ENCODE measurements around the gene BCAP31. TPM values are rescaled to one million over a fixed set of nuclear protein-coding genes. Genes with fewer than 3 reads are reported as not detected.

Gene BCAP31
- total RNA-seq, 1 experiment from 2014 or later, result 138 TPM

GRCh38 chrX:153736071-153736820, 12.1 kb upstream of the BCAP31 start:
- H3K56ac ChIP-seq (ENCODE audit: insufficient read length, low read depth, low read length), result no peak overlapping the region

More at GRCh38 chrX:153736071-153736820, 12.1 kb upstream of the BCAP31 start:
- H4K5ac ChIP-seq (ENCODE audit: insufficient read length, low read depth, low read length), result no peak overlapping the region
- H2BK120ac ChIP-seq (ENCODE audit: low read depth, low read length, poor library complexity, severe bottlenecking), result no peak overlapping the region
- no peak overlapping the region for H4K91ac ChIP-seq (ENCODE audit: insufficient read length, low read depth, low read length)
- DNase-seq, result no peak
- H2BK5ac ChIP-seq (ENCODE audit: insufficient read length, low read length), result no peak overlapping the region
- H3K27me3 Mint-ChIP-seq (ENCODE audit: low read depth), result no peaks in the 10 kb centered on the region; the same call in 1 of the 2 replicates
- H3K9ac ChIP-seq (ENCODE audit: extremely low read depth, insufficient read length, low read length), result no peak overlapping the region
- TF ChIP-seq, protein P1, sequence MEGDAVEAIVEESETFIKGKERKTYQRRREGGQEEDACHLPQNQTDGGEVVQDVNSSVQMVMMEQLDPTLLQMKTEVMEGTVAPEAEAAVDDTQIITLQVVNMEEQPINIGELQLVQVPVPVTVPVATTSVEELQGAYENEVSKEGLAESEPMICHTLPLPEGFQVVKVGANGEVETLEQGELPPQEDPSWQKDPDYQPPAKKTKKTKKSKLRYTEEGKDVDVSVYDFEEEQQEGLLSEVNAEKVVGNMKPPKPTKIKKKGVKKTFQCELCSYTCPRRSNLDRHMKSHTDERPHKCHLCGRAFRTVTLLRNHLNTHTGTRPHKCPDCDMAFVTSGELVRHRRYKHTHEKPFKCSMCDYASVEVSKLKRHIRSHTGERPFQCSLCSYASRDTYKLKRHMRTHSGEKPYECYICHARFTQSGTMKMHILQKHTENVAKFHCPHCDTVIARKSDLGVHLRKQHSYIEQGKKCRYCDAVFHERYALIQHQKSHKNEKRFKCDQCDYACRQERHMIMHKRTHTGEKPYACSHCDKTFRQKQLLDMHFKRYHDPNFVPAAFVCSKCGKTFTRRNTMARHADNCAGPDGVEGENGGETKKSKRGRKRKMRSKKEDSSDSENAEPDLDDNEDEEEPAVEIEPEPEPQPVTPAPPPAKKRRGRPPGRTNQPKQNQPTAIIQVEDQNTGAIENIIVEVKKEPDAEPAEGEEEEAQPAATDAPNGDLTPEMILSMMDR (conservative IDR thresholded peaks at IDR 0.05), result no peak
- H2AK5ac ChIP-seq (ENCODE audit: insufficient read length, low read length), result no peak overlapping the region
- no peak overlapping the region for H3K23ac ChIP-seq (ENCODE audit: insufficient read length, low read depth, low read length)
- no peak overlapping the region for H2BK15ac ChIP-seq (ENCODE audit: low read depth, low read length)
- no peak overlapping the region for H3K4me3 Mint-ChIP-seq
- H4K8ac ChIP-seq (replicated peaks; ENCODE audit: insufficient read length, low read depth, low read length), result no peak overlapping the region
- WGBS (ENCODE audit: extremely low coverage, insufficient read length, low lambda C conversion rate), result no CpG with 5 or more reads among the region's 30 CpGs
- H3K27ac Mint-ChIP-seq, result no peak overlapping the region; a peak in 1 of 7 replicates
- no peaks in the 10 kb centered on the region for H3K23me2 ChIP-seq (ENCODE audit: insufficient read length, low read depth, low read length, poor library complexity, severe bottlenecking)
- H3K14ac ChIP-seq (ENCODE audit: insufficient read depth, low read length), result no peak overlapping the region
- no peak overlapping the region for H2AFZ ChIP-seq (ENCODE audit: low read length)
- H3K4me1 Mint-ChIP-seq, result peaks cover 7 to 8% of the 10 kb centered on the region in 2 experiments
- H3T11ph ChIP-seq (ENCODE audit: low read length), result no peak overlapping the region
- H2BK20ac ChIP-seq (ENCODE audit: low read depth, low read length, poor library complexity, severe bottlenecking), result no peak overlapping the region
- no peaks in the 10 kb centered on the region for H3K27me3 ChIP-seq (ENCODE audit: insufficient read depth, low read length)
- peaks cover 78 to 85% of the 10 kb centered on the region in 2 experiments for H3K9me3 Mint-ChIP-seq
- no peaks in the 10 kb centered on the region for H4K20me1 ChIP-seq (ENCODE audit: control insufficient read depth, insufficient read depth, insufficient read length)
- H3K18ac ChIP-seq (ENCODE audit: insufficient read length, low read depth, low read length), result no peak overlapping the region
- H3K27ac ChIP-seq (ENCODE audit: insufficient read length, low read depth, low read length), result no peak overlapping the region
- H3K4me1 ChIP-seq (ENCODE audit: insufficient read depth, low read length), result no peaks in the 10 kb centered on the region
- H3K9me3 ChIP-seq (ENCODE audit: control insufficient read depth, low read depth, low read length), result peaks cover 31% of the 10 kb centered on the region
- no peak overlapping the region for H3K4me2 ChIP-seq (ENCODE audit: insufficient read depth, insufficient read length, low read length)
- no peak overlapping the region for H3K4ac ChIP-seq (ENCODE audit: low read depth, low read length)
- no peaks in the 10 kb centered on the region for H3K79me2 ChIP-seq (ENCODE audit: insufficient read depth, low read length)
- no peaks in the 10 kb centered on the region for H3K79me1 ChIP-seq (ENCODE audit: insufficient read depth, low read depth, low read length, poor library complexity, severe bottlenecking)
- peaks cover 10 to 39% (median 24%) of the 10 kb centered on the region in 3 experiments for H3K36me3 Mint-ChIP-seq (ENCODE audit: insufficient read depth in 1 of 3, low read depth in 3 of 3)
- no peak overlapping the region for H2BK12ac ChIP-seq (ENCODE audit: insufficient read length, low read depth, low read length)
